Suprapubic skin (tissue), 4 donors: ENCODE measurements around the gene PLGLB2. TPM values are rescaled to one million over a fixed set of nuclear protein-coding genes. Genes with fewer than 3 reads are reported as not detected.

ENCODE experiments used
- total RNA-seq, 4 donors: library from RNA; depleted of rRNA; stranded (reverse); fragments of >200 nt; gene quantifications; one replicate each; pipeline ENCODE4 v1.1.0, GENCODE V29; 2016

Gene PLGLB2
- total RNA-seq, 4 donors from 2014 or later = 0.26 to 17.5 (median 1.5) TPM

Other genes with a start within 250 kb of the PLGLB2 start
- 1 to 10 TPM in 2 of 4 donors, under 1 TPM in 1, not detected in 1; 0.73 to 9.0 (median 6.3) TPM for gene RGPD2, start 77.7 kb downstream of the PLGLB2 start, total RNA-seq